Panc1 (cell line): ENCODE measurements around the gene PPARGC1A.

ENCODE experiments used
- CTCF ChIP-seq: fragments of 450-650 bp; IDR thresholded peaks from 2 replicates; pipeline ENCODE4 v1.5.1; 2017; ENCODE audit warnings: mild to moderate bottlenecking
- TCF7L2 ChIP-seq: IDR thresholded peaks from 2 replicates; pipeline ENCODE4 v1.6.1; 2011; ENCODE audit warnings: mild to moderate bottlenecking, low read depth, low read length, inconsistent platforms

- TF ChIP-seq CTCF (no peak), TCF7L2 (no peak)
Observed at GRCh38 chr4:23838131-23838530, 51.7 kb downstream of the PPARGC1A start.
